ENCODE measurements around the gene NPLOC4. TPM values are rescaled to one million over a fixed set of nuclear protein-coding genes. Genes with fewer than 3 reads are reported as not detected.

NPLOC4 gene
- total RNA-seq, 1 donor from 2014 or later: 87.5 TPM

DNA sequence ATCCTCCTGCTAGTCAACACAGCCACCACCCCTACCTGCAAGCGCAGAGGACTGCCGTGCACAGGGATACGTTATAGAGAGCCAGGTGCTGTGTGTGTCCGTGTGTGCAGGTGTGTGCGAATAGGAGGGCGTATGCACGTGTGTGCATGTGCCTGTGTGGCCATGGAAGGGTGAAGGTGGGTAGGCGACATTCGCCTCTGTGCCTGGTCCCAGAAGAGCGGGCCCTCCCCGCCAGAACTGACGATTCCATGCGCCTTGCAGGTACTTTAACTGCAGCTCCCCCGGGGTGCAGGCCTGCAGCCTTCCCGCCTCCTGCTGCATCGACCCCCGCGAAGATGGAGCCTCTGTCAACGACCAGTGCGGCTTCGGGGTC is 10.7 kb upstream of the NPLOC4 start:
- TF ChIP-seq, protein P1, sequence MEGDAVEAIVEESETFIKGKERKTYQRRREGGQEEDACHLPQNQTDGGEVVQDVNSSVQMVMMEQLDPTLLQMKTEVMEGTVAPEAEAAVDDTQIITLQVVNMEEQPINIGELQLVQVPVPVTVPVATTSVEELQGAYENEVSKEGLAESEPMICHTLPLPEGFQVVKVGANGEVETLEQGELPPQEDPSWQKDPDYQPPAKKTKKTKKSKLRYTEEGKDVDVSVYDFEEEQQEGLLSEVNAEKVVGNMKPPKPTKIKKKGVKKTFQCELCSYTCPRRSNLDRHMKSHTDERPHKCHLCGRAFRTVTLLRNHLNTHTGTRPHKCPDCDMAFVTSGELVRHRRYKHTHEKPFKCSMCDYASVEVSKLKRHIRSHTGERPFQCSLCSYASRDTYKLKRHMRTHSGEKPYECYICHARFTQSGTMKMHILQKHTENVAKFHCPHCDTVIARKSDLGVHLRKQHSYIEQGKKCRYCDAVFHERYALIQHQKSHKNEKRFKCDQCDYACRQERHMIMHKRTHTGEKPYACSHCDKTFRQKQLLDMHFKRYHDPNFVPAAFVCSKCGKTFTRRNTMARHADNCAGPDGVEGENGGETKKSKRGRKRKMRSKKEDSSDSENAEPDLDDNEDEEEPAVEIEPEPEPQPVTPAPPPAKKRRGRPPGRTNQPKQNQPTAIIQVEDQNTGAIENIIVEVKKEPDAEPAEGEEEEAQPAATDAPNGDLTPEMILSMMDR (IDR thresholded peaks at IDR 0.05; ENCODE audit: borderline replicate concordance): no peak
- peaks cover 61% of the 10 kb centered on the region for H3K27me3 ChIP-seq (ENCODE audit: low read depth)
- H3K9me3 ChIP-seq (replicated peaks): no peaks in the 10 kb centered on the region
- DNase-seq: no peak
- H3K36me3 ChIP-seq: no peaks in the 10 kb centered on the region
- no peak overlapping the region for H3K27ac ChIP-seq (replicated peaks)
- intact Hi-C loops (cut with micrococcal nuclease): no loop called here
- H3K4me1 ChIP-seq: no peaks in the 10 kb centered on the region
- H3K4me3 ChIP-seq: peak overlapping the region; percentile 30

DNA sequence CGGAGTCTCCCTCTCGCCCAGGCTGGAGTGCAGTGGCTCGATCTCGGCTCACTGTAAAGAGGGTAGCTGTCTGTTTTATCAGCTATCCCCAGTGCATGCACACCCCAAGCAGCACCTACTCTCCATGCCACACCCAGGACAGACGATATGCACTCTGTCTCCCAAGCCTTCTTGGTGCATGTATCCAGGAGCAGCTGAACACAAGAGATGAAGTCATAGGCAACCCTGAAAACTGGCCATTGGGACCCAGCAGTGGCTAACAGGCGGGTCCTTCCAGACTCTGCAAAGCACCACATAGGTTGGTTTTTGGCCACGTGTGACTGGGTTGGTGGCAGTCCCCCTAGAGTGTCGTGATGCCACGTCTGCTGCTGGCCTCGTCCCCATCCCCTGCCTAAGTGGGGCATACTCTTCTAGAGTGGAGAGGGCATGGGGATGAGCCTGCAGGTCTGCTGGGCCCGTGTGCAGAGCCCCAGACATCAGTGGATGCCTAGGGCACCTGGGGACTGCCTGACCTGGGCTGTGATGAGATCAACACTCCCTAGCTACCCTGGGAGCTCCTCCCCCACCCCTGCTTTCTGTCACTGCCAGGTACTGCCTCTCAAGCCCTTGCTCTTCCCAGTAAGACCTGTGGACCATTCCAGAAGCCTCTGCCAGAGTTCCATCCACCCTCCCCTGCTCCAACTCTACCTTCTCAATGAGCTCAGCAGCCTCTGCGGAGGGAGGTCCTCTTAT is 10.1 kb upstream of the NPLOC4 start:
- Histone ChIP-seq H3K4me3 (no peak overlapping the region), H3K9me3 (replicated peaks) (no peaks in the 10 kb centered on the region), H3K36me3 (no peaks in the 10 kb centered on the region), H3K27ac (replicated peaks) (no peak overlapping the region), H3K27me3 (ENCODE audit: low read depth) (peaks cover 57% of the 10 kb centered on the region), H3K4me1 (no peaks in the 10 kb centered on the region)
- intact Hi-C loops (cut with micrococcal nuclease): no loop called here
- TF ChIP-seq, protein P1 (IDR thresholded peaks at IDR 0.05; ENCODE audit: borderline replicate concordance): no peak
- no peak for DNase-seq

DNA sequence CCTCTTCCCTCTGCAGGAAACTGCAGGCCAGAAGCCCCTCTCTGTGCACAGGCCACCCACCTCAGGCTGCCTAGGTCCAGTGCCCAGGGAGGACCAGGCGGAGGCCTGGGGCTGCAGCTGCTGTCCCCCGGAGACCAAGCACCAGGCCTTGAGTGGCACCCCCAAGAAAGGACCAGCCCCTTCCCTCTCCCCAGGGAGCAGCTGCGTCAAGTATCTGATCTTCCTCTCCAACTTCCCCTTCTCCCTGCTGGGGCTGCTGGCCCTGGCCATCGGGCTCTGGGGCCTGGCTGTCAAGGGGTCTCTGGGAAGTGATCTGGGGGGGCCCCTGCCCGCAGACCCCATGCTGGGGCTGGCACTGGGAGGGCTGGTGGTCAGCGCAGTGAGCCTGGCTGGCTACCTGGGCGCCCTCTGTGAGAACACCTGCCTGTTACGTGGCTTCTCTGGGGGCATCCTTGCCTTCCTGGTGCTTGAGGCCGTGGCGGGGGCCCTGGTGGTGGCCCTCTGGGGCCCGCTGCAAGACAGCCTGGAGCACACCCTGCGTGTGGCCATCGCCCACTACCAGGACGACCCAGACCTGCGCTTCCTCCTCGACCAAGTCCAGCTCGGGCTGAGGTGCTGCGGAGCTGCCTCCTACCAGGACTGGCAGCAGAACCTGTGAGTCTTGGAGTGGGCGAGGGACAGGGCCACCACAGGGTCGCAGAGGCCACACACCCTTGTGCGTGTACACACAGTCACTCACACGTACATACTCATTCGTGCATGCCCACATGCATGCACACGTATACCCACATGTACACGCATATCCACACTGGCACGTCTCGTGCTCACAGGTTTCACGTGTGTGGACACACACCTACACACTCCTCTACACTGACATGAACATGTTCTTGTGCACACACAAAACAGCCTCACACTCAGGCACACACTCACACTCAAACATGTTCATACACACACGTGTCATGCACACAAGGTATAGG is 8.4 kb upstream of the NPLOC4 start:
- no peaks in the 10 kb centered on the region for H3K4me1 ChIP-seq
- H3K4me3 ChIP-seq: no peak overlapping the region
- H3K36me3 ChIP-seq: no peaks in the 10 kb centered on the region
- no peak for DNase-seq
- no peaks in the 10 kb centered on the region for H3K9me3 ChIP-seq (replicated peaks)
- peaks cover 39% of the 10 kb centered on the region for H3K27me3 ChIP-seq (ENCODE audit: low read depth)
- no peak overlapping the region for H3K27ac ChIP-seq (replicated peaks)
- intact Hi-C loops (cut with micrococcal nuclease): no loop called here
- TF ChIP-seq, protein P1 (IDR thresholded peaks at IDR 0.05; ENCODE audit: borderline replicate concordance): no peak

DNA sequence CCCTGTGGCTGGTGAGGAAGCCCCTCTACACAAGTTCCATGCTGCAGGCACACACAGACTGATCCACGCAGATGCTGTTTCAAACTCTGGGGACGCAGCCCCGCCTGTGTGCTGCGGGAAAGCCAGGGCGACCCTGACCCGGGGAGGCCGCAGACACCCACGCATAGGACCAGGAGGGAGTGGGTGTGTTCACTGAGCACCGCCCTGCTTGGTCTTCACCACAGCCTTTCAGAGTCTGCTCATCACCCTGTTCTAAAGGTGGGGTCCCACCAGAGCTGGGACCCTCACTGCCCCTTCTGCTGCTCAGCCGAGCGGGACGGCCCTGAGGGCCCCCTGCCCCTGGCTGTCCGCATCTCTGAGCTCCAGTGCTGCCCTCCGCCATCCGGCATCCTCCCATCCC is 7.6 kb upstream of the NPLOC4 start:
- TF ChIP-seq, protein P1 (IDR thresholded peaks at IDR 0.05; ENCODE audit: borderline replicate concordance): no peak

DNA sequence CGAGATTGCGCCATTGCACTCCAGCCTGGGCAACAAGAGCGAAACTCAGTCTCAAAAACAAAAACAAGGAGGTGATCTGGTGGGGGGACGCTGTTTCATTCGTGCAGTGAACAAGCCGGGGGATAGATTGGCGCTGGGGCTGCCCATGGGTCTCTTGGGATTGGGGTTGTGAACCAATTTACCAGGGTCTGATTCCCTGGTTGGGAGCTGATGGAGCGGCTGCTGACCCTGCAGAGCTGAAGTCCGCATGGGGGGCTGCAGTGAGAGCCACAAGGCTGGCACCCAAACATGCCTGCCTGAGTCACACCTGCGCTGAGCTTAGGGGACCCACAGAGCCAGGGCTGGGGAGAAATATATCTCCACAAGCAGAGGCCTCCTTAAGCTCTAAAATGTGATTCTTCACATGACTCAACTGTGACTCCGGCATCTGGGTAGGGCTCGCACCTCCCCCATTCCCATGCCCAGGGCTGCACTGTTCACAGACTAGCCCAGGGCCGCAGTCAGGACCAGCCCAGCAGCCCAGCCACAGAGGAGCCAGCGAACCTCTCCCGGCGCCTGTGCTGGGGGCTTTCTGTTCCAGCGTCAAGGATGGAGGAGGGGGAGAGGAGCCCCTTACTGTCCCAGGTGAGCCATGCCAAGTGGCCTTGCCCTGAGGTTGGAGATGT is 5.0 kb upstream of the NPLOC4 start:
- no peak overlapping the region for H3K4me3 ChIP-seq
- no peak for DNase-seq
- H3K36me3 ChIP-seq: no peaks in the 10 kb centered on the region
- no peaks in the 10 kb centered on the region for H3K9me3 ChIP-seq (replicated peaks)
- H3K27ac ChIP-seq (replicated peaks): no peak overlapping the region
- peaks cover 6% of the 10 kb centered on the region for H3K27me3 ChIP-seq (ENCODE audit: low read depth)
- intact Hi-C loops (cut with micrococcal nuclease): no loop called here
- TF ChIP-seq, protein P1 (IDR thresholded peaks at IDR 0.05; ENCODE audit: borderline replicate concordance): no peak
- peaks cover 6% of the 10 kb centered on the region for H3K4me1 ChIP-seq

More for the DNA sequence above, 7.6 kb upstream of the NPLOC4 start:
- Histone ChIP-seq H3K36me3 (no peaks in the 10 kb centered on the region), H3K27me3 (ENCODE audit: low read depth) (peaks cover 32% of the 10 kb centered on the region), H3K27ac (replicated peaks) (no peak overlapping the region), H3K4me3 (no peak overlapping the region), H3K9me3 (replicated peaks) (no peaks in the 10 kb centered on the region), H3K4me1 (no peaks in the 10 kb centered on the region)
- no peak for DNase-seq
- intact Hi-C loops (cut with micrococcal nuclease): no loop called here
